ENCODE results near the gene ZER1.
"Not testable (repeated sequence)": the region's sequence is repeated elsewhere in the genome, so short reads cannot be mapped to it uniquely, and the experiment has no call there.

The ZER1 gene

DNA sequence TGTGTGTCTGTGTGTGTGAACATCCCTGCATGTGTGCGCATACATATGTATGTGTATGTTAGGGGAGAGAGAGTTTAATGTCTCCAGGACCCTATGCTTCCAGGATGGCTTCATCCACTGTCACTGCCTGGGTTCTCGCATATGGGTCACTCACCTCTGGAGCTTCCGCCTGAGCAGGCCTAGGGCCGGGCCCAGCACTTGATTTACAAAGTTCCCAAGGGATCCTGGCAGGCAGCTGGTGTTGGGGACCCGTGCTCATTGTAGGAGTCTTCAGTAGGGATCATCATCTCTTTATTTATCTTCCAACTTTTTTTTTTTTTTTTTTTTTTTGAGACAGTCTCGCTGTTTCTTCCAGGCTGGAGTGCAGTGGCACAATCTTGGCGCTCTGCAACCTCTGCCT, 28.3 kb upstream of the ZER1 start:
- TF ChIP-seq, protein P1, sequence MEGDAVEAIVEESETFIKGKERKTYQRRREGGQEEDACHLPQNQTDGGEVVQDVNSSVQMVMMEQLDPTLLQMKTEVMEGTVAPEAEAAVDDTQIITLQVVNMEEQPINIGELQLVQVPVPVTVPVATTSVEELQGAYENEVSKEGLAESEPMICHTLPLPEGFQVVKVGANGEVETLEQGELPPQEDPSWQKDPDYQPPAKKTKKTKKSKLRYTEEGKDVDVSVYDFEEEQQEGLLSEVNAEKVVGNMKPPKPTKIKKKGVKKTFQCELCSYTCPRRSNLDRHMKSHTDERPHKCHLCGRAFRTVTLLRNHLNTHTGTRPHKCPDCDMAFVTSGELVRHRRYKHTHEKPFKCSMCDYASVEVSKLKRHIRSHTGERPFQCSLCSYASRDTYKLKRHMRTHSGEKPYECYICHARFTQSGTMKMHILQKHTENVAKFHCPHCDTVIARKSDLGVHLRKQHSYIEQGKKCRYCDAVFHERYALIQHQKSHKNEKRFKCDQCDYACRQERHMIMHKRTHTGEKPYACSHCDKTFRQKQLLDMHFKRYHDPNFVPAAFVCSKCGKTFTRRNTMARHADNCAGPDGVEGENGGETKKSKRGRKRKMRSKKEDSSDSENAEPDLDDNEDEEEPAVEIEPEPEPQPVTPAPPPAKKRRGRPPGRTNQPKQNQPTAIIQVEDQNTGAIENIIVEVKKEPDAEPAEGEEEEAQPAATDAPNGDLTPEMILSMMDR (IDR thresholded peaks at IDR 0.05; ENCODE audit: low read length, missing control alignments) = no peak
- DNase-seq (ENCODE audit: low read depth) = no peak
- H3K4me3 ChIP-seq (replicated peaks; ENCODE audit: low read depth, low read length) = no peak overlapping the region

- no peak overlapping the region for H3K4me3 ChIP-seq (replicated peaks; ENCODE audit: low read depth, low read length)
- TF ChIP-seq, protein P1 (IDR thresholded peaks at IDR 0.05; ENCODE audit: low read length, missing control alignments) = no peak
- DNase-seq (ENCODE audit: low read depth) = no peak
Measured at GRCh38 chr9:128798896-128799295, 27.2 kb upstream of the ZER1 start.

- H3K4me3 ChIP-seq (replicated peaks; ENCODE audit: low read depth, low read length); DNase-seq (ENCODE audit: low read depth): not testable (repeated sequence)
Measured at GRCh38 chr9:128794961-128795360, 23.2 kb upstream of the ZER1 start.

- TF ChIP-seq, protein P1 (IDR thresholded peaks at IDR 0.05; ENCODE audit: low read length, missing control alignments) = no peak
- H3K4me3 ChIP-seq (replicated peaks; ENCODE audit: low read depth, low read length) = no peak overlapping the region
- no peak for DNase-seq (ENCODE audit: low read depth)
Measured at GRCh38 chr9:128792978-128793686, 21.4 kb upstream of the ZER1 start.

GRCh38 chr9:128792134-128792533, 20.4 kb upstream of the ZER1 start:
- DNase-seq (ENCODE audit: low read depth) = no peak
- H3K4me3 ChIP-seq (replicated peaks; ENCODE audit: low read depth, low read length) = no peak overlapping the region
- TF ChIP-seq, protein P1 (IDR thresholded peaks at IDR 0.05; ENCODE audit: low read length, missing control alignments) = no peak

GRCh38 chr9:128790536-128790935, 18.8 kb upstream of the ZER1 start:
- no peak for DNase-seq (ENCODE audit: low read depth)
- TF ChIP-seq, protein P1 (IDR thresholded peaks at IDR 0.05; ENCODE audit: low read length, missing control alignments) = no peak
- no peak overlapping the region for H3K4me3 ChIP-seq (replicated peaks; ENCODE audit: low read depth, low read length)

GRCh38 chr9:128788445-128788844, 16.7 kb upstream of the ZER1 start:
- no peak for DNase-seq (ENCODE audit: low read depth)

More at GRCh38 chr9:128788445-128788844, 16.7 kb upstream of the ZER1 start:
- H3K4me3 ChIP-seq (replicated peaks; ENCODE audit: low read depth, low read length) = peak overlapping the region; percentile 96
- TF ChIP-seq, protein P1 (IDR thresholded peaks at IDR 0.05; ENCODE audit: low read length, missing control alignments) = no peak
